Hepatocyte (in vitro differentiated cells): ENCODE measurements around the gene ASXL1.

ENCODE experiments used
- EZH2 ChIP-seq: fragments of 200-600 bp; sonication (generic); IDR thresholded peaks from 2 replicates; pipeline ENCODE4 v1.6.1; 2016; ENCODE audit warnings: antibody characterized with exemption, mild to moderate bottlenecking, borderline replicate concordance
- EZH2phosphoT487 ChIP-seq: fragments of 200-600 bp; sonication (generic); IDR thresholded peaks from one replicate; pipeline ENCODE4 v1.6.1; 2018; ENCODE audit warnings: antibody characterized with exemption, mild to moderate bottlenecking, low read depth, moderate library complexity; ENCODE audit not compliant: unreplicated experiment, severe bottlenecking
- TF ChIP-seq, protein P1 (sequence below): fragments of 200-600 bp; sonication (generic); IDR thresholded peaks from 2 replicates; pipeline ENCODE4 v1.5.1; 2016; ENCODE audit warnings: antibody characterized with exemption, mild to moderate bottlenecking; ENCODE audit not compliant: poor library complexity

DNA sequence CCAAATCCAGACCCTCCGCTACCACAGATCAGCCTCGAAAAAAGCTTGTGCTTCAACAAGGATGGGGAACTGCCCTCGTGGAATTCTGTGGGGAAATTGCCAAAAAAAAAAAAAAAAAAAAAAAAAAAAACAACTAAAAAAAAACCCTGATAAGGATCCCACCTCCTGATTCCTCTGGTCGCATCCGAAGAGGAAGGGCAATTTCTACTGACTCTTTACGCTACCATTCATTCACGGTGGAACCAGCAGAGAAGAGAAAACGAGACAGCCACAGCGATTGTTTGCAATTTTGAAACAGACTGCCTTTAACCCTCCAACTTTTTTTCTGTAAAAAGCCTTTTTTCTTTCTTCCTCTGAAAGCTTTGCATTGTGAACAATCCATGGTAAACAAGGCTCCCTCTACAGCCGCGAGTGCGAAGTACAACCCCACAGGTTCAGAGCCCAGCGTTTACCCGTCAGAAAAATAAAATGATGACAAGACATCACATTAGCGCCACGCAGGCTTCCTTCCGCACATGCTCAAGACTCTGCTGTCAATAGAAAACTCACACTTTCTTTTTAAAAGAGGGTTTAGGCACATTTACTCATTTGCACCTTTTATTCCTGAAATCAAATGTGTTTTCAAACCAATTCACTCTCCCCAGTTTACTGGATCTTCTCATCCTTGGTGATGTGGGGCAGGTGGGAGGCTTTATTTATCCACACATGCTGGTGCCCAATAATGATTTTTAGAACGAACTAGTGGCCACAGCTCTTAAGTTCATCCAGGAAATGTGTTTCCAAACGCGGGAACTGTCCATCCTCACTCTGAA lies 127.0 kb downstream of the ASXL1 start:
- TF ChIP-seq, protein P1, sequence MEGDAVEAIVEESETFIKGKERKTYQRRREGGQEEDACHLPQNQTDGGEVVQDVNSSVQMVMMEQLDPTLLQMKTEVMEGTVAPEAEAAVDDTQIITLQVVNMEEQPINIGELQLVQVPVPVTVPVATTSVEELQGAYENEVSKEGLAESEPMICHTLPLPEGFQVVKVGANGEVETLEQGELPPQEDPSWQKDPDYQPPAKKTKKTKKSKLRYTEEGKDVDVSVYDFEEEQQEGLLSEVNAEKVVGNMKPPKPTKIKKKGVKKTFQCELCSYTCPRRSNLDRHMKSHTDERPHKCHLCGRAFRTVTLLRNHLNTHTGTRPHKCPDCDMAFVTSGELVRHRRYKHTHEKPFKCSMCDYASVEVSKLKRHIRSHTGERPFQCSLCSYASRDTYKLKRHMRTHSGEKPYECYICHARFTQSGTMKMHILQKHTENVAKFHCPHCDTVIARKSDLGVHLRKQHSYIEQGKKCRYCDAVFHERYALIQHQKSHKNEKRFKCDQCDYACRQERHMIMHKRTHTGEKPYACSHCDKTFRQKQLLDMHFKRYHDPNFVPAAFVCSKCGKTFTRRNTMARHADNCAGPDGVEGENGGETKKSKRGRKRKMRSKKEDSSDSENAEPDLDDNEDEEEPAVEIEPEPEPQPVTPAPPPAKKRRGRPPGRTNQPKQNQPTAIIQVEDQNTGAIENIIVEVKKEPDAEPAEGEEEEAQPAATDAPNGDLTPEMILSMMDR: peak; percentile 90
- no peak for TF ChIP-seq EZH2phosphoT487
- TF ChIP-seq EZH2: no peak
